GM19467 (cell line): ENCODE measurements around the gene RASGEF1C.
"Not testable (repeated sequence)": the region's sequence is repeated elsewhere in the genome, so short reads cannot be mapped to it uniquely, and the experiment has no call there.

ENCODE experiments used
- ATAC-seq: cut with Tn5 transposase; IDR thresholded peaks from one replicate; pipeline ENCODE4 v1.9.1; 2021; ENCODE audit warnings: mild to moderate bottlenecking, moderate library complexity; ENCODE audit not compliant: unreplicated experiment

RASGEF1C gene

DNA sequence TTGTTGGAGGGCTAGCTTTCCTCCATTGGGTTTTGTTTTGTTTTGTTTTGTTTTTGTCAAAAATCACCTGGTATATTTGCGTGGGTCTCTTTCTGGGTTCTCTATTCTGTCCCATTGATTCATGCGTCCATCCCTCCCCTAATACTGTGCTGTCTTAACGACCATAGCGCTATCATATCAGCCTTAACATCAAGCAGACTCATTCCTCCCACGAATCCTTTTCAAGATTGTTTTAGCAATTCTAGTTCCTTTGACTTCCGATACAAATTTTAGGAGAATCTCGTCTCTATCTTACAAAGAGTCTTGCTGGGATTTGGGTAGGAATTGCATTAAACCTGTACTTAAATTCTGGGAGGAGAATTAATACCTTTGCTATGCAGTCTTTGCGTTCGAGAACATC, 106.4 kb downstream of the RASGEF1C start:
- ATAC-seq = no peak

DNA sequence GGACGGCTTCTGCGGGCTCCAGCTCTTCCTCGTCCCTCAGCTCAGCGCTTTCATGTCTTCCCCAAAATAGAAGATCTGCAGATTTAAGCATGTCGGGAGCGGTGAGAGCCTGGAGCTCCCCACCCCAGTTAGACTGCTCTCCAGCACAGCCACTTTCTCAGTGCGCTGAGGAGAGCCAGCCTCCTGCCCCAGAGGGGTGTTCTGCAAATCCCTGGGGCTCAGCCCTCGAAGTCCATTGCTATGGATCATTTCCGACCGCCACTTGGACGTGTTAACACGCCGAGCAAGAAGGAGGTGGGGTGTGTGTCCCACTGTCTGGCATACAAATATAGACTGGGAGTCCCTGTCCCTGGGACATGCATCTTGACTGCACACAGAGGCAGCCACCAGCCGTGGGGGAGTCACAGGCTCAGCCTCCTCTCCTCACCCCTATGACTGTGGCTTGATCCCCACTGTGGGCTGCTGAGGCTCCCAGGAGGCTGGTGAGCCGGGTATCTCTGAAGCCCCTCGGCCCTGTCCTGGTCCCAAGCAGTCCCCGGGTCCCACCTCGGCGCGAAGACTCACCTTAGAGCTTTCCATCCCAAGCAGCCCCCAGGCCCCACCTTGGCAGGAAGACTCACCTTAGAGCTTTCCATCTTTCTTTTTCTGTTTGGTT, 107.4 kb downstream of the RASGEF1C start:
- no peak for ATAC-seq

DNA sequence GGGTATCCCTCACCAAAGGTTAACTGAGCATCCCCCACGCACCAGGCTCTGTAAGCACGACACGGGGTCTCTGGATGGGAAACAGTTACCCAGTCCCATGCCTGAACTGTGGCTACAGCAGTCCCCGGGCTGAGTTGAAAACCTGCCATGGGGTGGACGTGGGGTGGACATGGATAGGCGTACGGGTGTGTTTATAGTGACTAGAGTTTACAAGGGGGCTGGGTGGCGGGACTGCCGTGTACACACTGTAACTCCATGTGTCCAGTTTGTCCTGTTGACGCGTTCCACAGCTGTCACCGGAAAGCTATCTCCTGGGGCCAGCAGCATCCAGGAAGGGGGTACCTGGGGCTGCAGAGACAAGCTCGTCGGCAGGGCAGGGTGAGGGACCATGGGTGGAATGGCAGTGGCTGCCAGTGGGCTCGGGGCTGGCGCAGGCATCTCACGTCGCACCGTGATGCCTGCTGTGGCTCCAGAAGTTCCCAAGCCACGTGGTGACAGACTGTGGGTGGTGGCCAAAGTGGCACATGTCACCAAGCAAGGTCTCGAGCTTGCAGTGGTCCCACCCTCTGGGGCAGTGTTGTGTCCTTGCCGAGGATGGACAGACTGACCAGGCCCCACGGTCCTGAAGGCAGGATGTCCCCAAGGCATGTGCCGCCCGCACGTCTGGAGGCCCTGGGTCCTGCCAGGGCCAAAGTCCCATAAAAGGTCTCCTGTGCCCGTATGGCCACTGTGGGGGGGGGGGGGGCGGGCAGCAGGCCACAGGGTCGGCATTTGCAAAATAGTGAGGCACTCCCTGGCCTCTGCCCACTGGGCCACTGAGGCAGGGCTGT, 108.2 kb downstream of the RASGEF1C start:
- no peak for ATAC-seq

DNA sequence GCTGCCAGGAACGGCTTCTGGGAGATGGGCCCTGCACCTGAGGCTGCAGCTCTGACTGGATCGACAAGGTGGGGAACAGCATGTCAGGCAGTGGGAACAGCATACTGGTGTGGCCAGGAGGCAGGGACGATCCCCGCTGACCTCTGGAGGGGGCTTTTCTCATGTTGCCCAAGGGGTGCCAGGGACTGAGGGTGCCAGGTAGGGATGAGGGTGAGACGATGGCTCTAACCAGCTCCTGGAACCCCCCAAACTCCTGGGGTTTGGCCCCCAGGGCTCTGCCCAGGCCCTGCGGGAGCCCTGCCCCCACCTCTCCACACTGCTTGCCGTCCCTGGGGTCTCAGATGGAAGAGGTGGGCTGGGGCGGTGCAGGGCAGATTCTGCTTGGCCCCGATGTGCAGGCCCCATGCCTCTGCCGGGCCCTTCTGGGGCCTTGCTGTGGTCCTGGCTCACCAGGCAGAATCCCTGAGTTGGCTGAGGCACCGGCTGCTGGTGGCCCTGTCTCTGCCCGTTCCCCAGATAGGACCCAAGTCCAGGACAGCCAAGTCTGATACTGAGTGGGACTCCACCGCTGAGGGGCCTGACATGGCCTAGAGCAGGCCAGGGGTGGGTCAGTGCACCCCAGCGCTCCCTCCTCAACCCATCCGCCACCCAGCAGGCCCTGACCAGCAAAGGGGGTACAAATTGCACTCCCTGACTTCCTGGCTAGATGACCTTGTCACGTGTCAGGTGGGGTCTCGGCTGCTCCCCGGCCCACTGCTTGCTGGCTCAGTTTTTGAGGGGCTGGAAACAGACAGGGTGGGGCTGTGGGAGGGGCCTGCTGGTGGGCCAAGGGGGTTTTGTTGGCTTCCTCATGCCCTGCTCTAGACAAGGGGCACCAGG, 109.0 kb downstream of the RASGEF1C start:
- ATAC-seq = no peak

DNA sequence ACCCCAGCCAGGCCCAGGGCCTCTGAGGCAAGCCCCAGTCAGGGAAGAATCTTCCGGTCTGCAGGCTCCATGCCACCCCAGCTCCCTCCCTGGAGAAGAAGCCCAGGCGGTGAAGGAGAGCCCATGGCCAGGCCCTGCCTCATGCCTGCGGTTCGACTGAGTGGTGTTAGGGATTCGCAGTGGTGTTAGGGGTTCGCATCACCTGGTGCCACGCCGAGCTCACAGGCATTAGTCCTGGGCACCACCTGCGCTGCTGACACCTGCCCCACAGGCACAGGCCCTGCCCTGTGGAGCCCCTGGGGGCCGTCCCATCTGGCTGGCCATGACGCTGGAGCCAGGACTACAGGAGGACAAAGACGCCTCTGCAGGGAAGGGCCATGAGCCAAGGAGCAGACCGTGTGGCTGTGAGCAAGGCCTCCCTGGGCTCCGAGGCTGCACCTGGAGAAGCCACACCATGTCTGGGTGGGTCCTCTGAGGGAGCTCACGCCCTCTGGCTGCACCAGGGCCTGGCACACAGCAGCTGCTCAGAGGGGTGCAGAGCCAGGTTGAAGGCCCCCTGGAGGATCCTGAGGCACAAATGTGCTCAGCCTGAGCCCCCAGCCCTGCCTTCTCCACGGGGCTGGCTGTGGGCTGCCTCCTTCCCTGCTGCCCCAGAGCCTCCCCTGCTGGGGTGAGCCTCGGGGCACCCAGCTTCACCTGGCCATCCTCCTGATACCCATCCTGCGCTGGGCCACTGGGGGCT, 109.8 kb downstream of the RASGEF1C start:
- ATAC-seq = no peak

DNA sequence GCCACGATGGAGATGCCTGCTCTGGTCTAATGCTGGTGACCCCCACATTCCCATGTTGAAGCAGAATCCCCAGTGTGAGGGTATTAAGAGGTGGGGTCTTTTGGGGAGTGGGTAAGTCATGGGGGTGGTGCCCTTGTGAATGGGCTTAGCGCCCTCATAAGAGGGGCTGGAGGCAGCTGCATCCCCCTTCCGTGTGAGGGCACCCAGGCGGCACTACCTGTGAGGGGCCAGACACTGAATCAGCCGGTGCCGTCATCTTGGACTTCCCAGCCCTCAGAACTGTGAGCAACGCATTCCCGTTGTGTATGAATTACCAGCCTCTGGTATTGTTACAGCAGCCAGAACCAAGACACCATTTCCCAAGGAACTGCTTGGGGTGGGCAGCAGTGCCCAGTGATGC, 110.5 kb downstream of the RASGEF1C start:
- ATAC-seq = no peak

DNA sequence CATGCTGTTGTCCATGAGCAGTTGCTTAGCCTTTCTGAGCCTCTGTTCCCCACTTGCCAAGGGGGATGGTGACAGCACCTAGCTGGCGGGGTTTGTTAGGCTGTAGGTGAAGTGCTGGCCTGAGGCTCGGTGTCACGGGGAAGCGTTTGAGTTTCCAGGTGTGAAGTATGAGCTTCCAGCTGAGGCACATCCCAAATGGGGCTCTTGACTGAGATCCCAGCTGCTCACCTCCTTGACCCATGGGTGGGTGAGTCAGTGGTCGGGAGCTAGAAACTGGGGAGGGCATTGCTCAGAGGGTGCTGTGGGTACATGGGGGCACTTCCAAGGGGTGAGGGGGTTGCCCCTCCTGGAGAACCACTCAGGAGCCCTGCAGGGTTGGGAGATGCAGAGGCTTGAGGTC, 111.1 kb downstream of the RASGEF1C start:
- no peak for ATAC-seq

DNA sequence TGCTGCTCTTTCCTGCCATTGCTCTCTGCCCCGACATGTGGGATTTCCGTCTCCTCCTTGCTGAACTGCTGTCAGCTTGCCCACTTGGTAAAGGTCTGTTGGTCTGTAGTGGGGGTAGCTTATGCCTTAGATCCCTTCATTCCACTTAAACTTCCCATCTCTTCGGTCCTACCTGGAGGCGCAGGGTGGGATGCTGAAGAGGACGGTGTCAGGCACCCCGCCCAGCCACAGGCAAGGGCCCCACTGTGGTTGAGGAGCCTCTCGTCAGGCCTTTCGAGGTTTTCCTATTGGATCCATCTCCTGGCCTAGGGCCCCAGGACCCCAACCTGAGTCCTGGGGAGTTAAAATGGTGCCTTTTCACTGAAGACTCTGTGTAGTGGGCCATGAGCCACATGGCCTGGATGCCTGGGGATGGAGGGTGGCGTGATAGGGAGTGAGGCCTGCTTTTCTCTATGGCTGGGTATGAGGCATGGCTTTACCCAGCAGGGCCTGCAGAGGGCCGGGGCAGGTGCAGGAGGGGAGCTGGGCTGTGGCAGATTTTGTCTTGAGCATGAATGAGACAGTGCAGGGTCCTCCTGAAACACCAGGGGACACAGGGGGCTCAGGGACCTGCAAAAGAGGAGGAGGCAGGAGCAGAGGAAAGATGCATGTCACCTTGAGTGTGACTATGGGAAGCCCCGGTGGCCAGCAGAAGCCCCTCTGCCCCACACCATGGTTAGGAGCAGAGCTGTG, 111.7 kb downstream of the RASGEF1C start:
- ATAC-seq = no peak

DNA sequence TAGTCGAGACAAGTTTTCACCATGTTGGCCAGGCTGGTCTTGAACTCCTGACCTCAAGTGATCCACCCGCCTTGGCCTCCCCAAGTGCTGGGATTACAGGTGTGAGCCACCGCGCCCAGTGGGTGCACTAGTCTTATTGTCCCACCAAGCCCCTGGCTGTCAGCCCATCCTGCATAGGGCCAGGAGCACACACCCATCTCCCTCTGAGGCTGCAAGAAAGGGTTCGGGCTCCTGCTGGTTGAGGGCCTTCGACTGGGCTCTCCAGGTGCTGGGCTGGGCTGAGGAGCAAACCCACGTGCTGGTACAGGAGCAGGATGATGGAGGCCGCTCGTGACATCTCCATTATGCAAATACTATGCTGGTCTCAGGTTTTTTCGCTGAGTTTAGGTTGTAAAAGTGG, 112.4 kb downstream of the RASGEF1C start:
- ATAC-seq = no peak

DNA sequence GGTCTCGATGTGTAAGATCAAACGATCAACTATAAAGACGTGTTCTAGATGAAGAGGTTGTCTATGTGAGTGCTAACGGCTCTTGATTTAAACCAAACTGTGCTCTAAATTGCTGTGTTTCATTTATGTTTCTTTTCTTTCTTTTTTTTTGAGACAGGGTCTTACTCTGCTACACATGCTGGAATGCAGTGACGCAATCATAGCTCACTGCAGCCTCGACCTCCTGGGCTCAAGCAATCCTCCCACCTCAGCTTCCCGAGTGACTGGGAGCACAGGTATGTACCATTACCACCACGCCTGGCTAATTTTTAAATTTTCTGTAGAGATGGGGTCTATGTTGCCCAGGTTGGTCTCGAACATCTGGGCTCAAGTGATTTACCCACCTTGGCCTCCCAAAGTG, 113.5 kb downstream of the RASGEF1C start:
- no peak for ATAC-seq

DNA sequence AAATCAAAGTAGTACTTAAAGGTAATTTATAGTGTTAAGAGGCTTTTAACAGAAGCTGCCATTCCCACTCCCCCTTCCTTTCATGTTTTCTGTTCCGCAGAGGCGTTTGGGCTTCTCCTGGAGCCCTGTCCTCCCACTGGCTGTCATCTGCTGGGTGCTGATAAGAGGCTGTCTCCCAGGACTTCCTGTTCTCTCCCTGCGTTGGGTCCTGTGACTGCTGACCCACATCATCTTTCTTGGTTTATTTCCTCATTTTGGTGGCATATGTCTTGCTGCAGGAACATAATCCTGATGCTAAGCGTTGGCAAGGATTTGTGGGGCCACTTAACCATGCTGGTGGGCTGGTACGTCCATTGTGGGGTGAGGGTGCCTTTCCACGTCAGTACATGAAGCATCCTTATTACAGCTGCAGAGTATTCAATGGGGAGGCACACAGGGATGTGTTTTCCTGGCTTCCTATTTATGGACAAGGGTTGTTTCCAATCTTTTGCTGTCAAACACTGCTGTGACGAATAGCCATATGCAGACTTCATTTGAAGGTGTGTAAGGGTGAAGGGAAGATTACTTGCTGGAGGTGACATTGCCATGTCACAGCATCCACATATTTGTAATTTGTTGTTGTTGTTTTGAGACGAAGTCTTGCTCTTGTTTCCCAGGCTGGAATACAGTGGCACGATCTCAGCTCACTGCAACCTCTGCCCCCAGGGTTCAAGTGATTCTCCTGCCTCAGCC, 115.2 kb downstream of the RASGEF1C start:
- no peak for ATAC-seq

DNA sequence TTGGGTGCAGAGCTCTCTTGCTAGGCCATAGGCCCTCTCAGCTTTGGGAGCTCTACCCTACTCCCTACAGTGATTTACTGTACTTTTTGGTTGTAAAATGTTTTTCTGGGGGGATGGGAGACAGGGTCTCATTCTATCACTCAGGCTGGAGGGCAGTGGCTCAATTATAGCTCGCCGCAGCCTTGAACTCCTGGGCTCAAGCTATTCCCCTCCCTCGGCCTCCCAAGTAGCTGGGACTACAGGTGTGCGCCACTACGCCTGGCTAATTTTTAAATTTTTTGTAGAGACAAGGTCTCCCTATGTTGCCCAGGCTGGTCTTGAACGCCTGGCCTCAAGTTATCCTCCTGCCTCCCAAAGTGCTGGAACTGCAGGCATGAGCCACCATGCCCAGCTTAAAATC, 115.8 kb downstream of the RASGEF1C start:
- ATAC-seq = no peak

DNA sequence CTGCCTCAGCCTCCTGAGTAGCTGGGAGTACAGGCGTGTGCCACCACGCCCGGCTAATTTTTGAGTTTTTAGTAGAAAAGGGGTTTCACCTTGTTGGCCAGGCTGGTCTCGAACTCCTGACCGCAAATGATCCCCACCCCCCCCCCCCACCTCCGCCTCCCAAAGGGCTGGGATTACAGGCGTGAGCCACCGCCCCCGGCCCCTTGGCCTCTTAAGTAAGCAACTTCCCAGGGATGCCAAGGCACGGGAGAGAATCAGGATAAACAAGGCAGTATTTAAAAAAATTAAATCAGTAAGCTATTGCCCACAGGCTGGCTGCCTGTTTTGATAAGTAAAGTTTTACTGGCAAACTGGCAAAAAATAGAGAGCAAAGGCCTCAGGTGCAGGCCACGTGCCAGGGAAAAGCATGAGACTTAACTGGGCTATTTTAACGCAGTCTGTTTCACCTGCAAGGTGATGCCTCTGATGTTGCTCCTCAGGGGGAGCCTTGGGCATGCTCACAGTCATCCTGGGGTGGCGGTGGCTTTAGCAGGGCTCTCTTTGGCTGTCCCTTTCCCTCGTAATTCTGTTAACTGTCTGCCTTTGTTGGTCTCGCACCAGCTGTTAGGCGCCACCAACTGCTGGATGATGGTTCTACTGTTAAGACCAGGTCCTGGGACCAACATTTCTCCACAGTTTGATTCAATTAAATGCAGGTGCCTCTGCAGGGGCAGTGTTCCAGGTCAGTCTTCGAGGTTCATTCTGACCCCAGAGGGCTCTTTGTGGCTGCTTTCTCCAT, 118.1 kb downstream of the RASGEF1C start:
- ATAC-seq = no peak

DNA sequence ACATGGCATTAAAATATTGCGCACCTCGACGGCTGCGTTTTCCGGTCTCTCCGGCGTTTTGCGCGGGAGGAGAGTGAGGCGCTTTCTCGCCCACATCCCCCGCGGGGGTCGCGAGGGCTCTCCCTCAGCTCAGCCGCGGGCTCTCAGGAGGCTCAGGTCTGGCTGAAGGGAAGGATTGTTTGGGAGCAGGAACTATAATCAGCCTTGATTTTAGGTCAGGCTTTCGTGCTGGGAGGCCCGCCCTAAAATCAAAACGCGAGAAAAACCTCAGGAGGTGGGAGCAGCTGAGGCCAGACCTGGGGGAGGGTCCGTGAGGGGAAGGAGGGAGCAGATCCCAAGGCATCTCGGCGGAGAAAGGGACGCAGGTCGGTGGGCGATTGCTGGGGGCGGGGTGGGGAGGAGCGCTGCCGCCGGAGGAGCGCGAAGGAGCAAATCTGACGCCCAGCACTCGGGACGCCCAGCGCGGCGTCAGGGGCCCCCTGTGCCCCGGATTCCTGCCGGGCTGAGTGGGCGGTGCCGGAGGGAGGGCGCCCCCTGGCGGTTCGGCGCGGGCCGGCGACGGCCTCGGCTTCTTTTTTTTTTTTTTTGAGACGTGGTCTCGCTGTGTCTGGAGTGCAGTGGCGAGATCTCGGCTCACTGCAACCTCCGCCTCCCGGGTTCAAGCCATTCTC, 118.8 kb downstream of the RASGEF1C start:
- ATAC-seq = no peak

DNA sequence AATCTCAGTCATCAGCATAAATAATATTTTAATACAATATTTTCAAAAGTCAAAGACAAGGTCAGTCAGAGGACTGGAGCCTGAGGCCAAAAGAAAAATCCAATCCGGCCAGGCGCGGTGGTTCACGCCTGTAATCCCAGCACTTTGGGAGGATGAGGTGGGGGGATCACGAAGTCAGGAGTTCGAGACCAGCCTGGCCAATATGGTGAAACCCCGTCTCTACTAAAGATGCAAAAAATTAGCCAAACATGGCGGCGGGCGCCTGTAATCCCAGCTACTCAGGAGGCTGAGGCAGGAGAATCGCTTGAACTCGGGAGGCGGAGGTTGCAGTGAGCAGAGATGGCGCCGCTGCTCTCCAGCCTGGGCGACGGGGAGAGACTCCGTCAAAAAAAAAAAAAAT, 119.4 kb downstream of the RASGEF1C start:
- ATAC-seq = not testable (repeated sequence)

DNA sequence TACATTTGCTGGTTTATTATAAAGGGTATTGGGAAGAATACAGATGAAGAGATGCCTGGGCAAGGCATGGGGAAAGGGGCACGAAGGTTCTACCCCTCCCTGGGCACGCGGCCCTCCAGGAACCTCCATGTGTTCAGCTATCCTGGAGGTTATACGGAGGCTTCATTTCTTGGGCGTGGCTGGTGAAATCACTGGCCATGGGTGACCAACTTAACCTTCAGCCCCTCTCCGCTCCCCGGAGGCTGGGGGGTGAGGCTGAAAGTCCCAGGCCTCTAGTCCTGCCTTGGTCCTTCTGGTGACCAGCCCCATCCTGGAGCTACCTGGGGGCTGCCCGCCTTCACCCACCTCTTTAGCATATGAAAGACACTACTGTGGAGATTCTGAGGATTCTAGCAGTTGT, 120.5 kb downstream of the RASGEF1C start:
- ATAC-seq = no peak

DNA sequence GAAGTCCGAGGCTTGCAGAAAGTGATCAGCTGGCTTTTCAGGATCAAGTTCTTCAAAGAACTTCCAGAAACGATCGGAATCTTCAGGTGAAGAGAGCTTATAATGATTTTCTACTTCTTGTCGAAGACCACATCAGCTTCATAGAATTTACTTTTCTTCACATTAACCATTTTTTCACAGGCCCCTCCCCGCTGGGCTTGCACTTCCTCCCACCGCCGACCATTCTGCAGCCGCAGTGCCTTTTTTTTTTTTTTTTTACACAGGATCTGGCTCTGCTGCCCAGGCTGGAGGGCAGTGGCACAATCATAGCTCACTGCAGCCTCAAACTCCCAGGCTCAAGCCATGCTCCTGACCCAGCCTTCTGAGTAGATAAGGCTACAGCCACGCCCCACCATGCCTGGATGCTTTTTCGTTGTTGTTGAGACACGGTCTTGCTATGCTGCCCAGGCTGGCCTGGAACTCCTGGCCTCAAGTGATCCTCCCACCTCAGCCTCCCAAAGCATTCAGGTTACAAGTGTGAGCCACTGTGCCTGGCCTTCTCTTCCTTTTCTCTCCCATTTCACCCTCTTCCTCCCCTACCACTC, 122.1 kb downstream of the RASGEF1C start:
- ATAC-seq = no peak

DNA sequence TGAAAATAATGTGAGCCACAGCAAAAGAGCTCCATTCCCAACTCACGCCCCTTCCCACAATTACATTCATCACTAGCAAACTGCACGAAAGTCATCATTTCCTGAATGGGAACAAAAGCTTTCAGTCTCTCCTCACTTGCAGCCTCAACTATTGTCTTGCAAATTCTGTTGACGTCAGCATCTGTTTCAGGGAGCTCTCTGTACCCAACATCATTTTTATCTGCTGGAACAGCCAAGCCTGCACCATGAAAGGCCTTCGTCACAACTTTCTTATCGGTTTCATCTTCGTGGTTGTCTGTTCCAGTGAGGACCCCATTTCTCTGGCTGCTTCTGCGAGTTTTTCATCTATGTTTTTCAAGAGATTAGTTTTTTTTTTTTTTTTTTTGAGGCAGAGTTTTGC, 123.2 kb downstream of the RASGEF1C start:
- ATAC-seq = no peak
